GM10248 (cell line): ENCODE results near the gene GGTA1.
"Not testable (repeated sequence)": the region's sequence is repeated elsewhere in the genome, so short reads cannot be mapped to it uniquely, and the experiment has no call there.

Source experiments
- CTCF ChIA-PET: fragments of 300-600 bp; sonication (Branson Sonifier 250); formaldehyde crosslinking; extraction: SDS; loops from one replicate; lab custom pipeline; 2021; ENCODE audit warnings: antibody characterized with exemption; lab: Yijun Ruan, JAX
- POLR2A ChIA-PET: fragments of 350-650 bp; sonication (Branson Sonifier 250); formaldehyde crosslinking; extraction: SDS; loops from one replicate; lab custom pipeline; 2020; ENCODE audit warnings: antibody characterized with exemption; lab: Yijun Ruan, JAX
- DNase-seq: peaks from one replicate; pipeline ENCODE4 v3.0.0; 2012; ENCODE audit errors: extremely low spot score
- CTCF ChIP-seq: IDR thresholded peaks from 2 replicates; pipeline ENCODE4 v1.5.1; 2012; ENCODE audit warnings: mild to moderate bottlenecking, low read depth; ENCODE audit errors: extremely low read depth, missing control alignments, control extremely low read depth

Gene GGTA1

GRCh38 chr9:121445986-121446385, 53.7 kb downstream of the GGTA1 start:
- POLR2A ChIA-PET: no interaction called here
- TF ChIP-seq CTCF: no peak
- DNase-seq: no peak
- CTCF ChIA-PET: interaction anchor here (1.1 to 1.3 kb wide), 3 partner anchors 9 to 100 kb away, joined by 3 to 7 read pairs (median 3); no protein-coding TSS in a partner anchor

DNA sequence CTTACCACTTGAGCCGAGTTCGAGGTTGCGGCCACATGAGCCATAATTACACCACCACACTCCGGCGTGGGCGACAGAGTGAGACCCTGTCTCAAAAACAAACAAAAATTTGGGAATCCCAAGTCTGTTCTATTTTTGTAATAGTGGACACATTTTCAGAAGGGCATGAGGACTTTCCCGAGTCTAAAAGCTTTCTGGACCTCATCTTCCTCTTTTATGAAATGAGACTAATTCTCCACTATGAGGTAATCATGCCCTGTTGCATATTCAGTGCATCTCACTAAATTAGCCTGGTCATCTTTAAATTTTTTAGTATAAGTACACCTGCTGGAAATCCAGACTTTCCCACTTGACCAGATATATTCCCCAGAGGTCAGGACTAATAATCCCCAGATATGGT, 55.7 kb downstream of the GGTA1 start:
- no peak for TF ChIP-seq CTCF
- CTCF ChIA-PET: interaction anchor here (1.2 kb wide), 1 partner anchor 9 kb away, joined by 4 read pairs; no protein-coding TSS in a partner anchor
- no peak for DNase-seq
- POLR2A ChIA-PET: no interaction called here

GRCh38 chr9:121441165-121441564, 58.5 kb downstream of the GGTA1 start:
- TF ChIP-seq CTCF: no peak
- DNase-seq: no peak
- CTCF ChIA-PET: interaction anchor here (1.3 kb wide), 1 partner anchor 41 kb away, joined by 4 read pairs; no protein-coding TSS in a partner anchor
- POLR2A ChIA-PET: no interaction called here

- no peak for DNase-seq
- POLR2A ChIA-PET: interaction anchor here (0.6 kb wide), 2 partner anchors 10 to 31 kb away, joined by 3 to 6 read pairs; no protein-coding TSS in a partner anchor
- no peak for TF ChIP-seq CTCF
- CTCF ChIA-PET: interaction anchor here (0.8 to 1.8 kb wide), 6 partner anchors 16 to 120 kb away, joined by 3 to 9 read pairs (median 4); no protein-coding TSS in a partner anchor
These were observed 59.7 kb downstream of the GGTA1 start for GRCh38 chr9:121439711-121440664.

DNA sequence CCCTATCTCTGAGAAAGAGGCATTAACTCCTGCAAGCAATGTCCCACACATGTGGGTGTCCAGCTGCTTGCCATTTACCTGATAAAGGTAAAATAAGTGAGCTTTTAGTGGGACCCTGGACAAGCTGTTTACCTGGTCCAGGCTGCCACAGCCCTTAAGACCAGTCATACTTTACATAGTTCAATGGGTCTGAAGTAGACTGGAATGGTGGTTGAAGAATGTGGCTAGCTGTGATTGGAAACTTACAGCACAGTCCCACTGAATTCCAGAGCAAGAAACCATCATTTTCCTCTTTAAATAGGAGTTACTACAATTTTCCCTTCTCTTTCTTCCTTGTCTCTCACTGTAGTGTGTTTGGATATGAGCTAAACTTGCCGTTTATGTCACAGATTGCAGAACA, 60.6 kb downstream of the GGTA1 start:
- DNase-seq: no peak
- ChIA-PET POLR2A (interaction anchor here (0.6 kb wide), 1 partner anchor 11 kb away, joined by 3 read pairs; no protein-coding TSS in a partner anchor), CTCF (interaction anchor here (1.0 to 1.8 kb wide), 4 partner anchors 23 to 119 kb away, joined by 3 to 9 read pairs (median 4); no protein-coding TSS in a partner anchor)
- no peak for TF ChIP-seq CTCF

DNA sequence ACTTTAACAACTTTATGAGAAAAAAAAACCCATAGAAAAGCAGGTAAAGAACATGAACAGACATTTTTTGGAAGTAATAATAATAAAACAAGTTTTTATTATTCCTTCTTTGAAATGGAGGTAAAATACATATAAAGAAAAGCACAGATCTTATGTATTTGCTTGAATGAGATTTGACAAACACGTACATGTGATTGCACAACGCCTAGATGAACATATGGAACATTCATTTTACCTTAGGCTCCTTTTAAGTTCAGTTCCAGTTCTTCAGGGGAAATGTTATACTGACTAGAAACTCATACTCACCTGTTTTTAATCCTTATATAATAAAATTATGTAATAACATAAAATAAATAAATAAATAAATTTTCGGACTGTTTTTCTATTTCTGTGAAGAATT, 61.8 kb downstream of the GGTA1 start:
- POLR2A ChIA-PET: no interaction called here
- CTCF ChIA-PET: no interaction called here
- no peak for TF ChIP-seq CTCF
- no peak for DNase-seq

DNA sequence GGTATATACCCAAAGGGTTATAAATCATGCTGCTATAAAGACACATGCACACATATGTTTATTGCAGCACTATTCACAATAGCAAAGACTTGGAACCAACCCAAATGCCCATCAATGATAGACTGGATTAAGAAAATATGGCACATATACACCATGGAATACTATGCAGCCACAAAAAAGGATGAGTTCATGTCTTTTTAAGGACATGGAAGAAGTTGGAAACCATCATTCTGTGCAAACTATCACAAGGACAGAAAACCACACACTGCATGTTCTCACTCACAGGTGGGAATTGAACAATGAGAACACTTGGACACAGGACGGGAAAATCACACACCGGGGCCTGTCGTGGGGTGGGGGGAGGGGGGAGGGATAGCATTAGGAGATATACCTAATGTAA, 62.6 kb downstream of the GGTA1 start:
- DNase-seq, POLR2A ChIA-PET, CTCF ChIA-PET: not testable (repeated sequence)
